Caco-2 (cell line): Measurements from ENCODE around the gene GTF2A1. TPM values are rescaled to one million over a fixed set of nuclear protein-coding genes. Genes with fewer than 3 reads are reported as not detected.

ENCODE experiments used
- BruUV-seq: library from RNA; stranded (reverse); fragments of 400-500 nt; replicated peaks from 2 replicates; lab custom pipeline; 2021; lab: Mats Ljungman, UMichigan
- CTCF ChIA-PET: fragments of 300-600 bp; sonication (Branson Sonifier 250); formaldehyde crosslinking; loops from one replicate; lab custom pipeline; 2022; ENCODE audit warnings: antibody characterized with exemption; lab: Charles Lee
- POLR2A ChIA-PET: fragments of 300-600 bp; sonication (Branson Sonifier 250); formaldehyde crosslinking; loops from one replicate; lab custom pipeline; 2022; ENCODE audit warnings: antibody characterized with exemption; lab: Charles Lee
- DNase-seq, 2 experiments: peaks; one replicate each; pipeline versions ENCODE4 v3.0.0 to v3.0.0-alpha.2; 2020 to 2022
- H3K27me3 ChIP-seq: replicated peaks from 2 replicates; pipeline ENCODE4 v1.6.0; 2011; ENCODE audit warnings: low read length; ENCODE audit not compliant: control insufficient read depth, insufficient read depth
- H3K36me3 ChIP-seq: 2 replicates; pipeline ENCODE4 v1.5.1; 2011; ENCODE audit warnings: low read length; ENCODE audit not compliant: control insufficient read depth, insufficient read depth
- H3K4me1 ChIP-seq: fragments of 250-450 bp; sonication (Bioruptor Pico); 2 replicates; pipeline ENCODE4 v1.5.1; 2020; ENCODE audit warnings: mild to moderate bottlenecking
- H3K4me3 ChIP-seq: 2 replicates; pipeline ENCODE4 v1.5.1; 2011; ENCODE audit warnings: low read depth, mild to moderate bottlenecking, control low read depth, low read length
- H3K9me3 ChIP-seq: fragments of 250-450 bp; sonication (Bioruptor Pico); 2 replicates; pipeline ENCODE4 v1.5.1; 2020; ENCODE audit warnings: mild to moderate bottlenecking, moderate library complexity
- H3K27ac Mint-ChIP-seq: one replicate; pipeline ENCODE4 v1.8.0; 2022; ENCODE audit warnings: mixed read lengths; ENCODE audit not compliant: unreplicated experiment
- H3K27me3 Mint-ChIP-seq: one replicate; pipeline ENCODE4 v1.8.0; 2022; ENCODE audit warnings: mixed read lengths; ENCODE audit not compliant: insufficient read depth, unreplicated experiment
- H3K36me3 Mint-ChIP-seq: one replicate; pipeline ENCODE4 v1.8.0; 2022; ENCODE audit warnings: mild to moderate bottlenecking, mixed read lengths; ENCODE audit not compliant: insufficient read depth, unreplicated experiment
- H3K4me1 Mint-ChIP-seq: one replicate; pipeline ENCODE4 v1.8.0; 2022; ENCODE audit warnings: low read depth, mixed read lengths; ENCODE audit not compliant: unreplicated experiment
- H3K4me3 Mint-ChIP-seq: one replicate; pipeline ENCODE4 v1.8.0; 2022; ENCODE audit warnings: mild to moderate bottlenecking, moderate library complexity, mixed read lengths; ENCODE audit not compliant: unreplicated experiment
- H3K9me3 Mint-ChIP-seq: one replicate; pipeline ENCODE4 v1.8.0; 2022; ENCODE audit warnings: mixed read lengths; ENCODE audit not compliant: unreplicated experiment
- intact Hi-C: fragments of 100-400 bp; cut with micrococcal nuclease; formaldehyde crosslinking; loops from one replicate; pipeline ENCODE4 v1.10.0; 2022; ENCODE audit not compliant: unreplicated experiment
- total RNA-seq: library from RNA; stranded (reverse); gene quantifications from 2 replicates; pipeline ENCODE4 v1.2.3, GENCODE V29; 2022
- TF ChIP-seq, protein P1 (sequence below), 2 experiments: fragments of 200-600 bp in 1 of 2; IDR thresholded peaks; 1 replicate in 1 of 2; 2 replicates in 1 of 2; pipeline versions ENCODE4 v1.5.1 to v1.8.0; 2011 to 2022; ENCODE audit warnings: antibody characterized with exemption in 1 of 2, control low read depth in 1 of 2, inconsistent platforms in 1 of 2, low read depth in 1 of 2, low read length in 1 of 2, mild to moderate bottlenecking in 1 of 2, moderate library complexity in 1 of 2; ENCODE audit not compliant: insufficient read depth in 1 of 2, severe bottlenecking in 1 of 2, unreplicated experiment in 1 of 2

Gene GTF2A1
- total RNA-seq, 1 experiment from 2014 or later, result 42.7 TPM

DNA sequence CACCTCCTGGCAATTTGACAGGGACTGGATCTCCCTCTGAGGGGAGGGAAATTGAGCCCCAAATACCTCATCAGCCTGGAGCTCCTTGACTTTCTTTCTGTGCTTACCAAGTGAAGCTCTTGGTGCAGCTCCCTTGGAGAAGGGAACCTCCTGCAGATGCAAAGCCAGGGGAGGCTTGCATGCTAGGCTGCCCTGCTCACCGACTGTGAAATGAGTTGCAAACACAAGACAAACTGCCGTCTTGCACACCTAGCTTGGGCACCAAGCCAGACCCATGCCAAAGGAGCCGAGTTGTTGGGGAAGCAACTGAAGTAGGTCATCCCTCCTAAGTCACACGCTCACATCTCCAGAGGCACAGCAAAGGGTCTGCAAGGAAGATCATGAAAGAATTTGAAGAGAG is 95.2 kb downstream of the GTF2A1 start:
- Mint-ChIP-seq H3K27ac (no peak overlapping the region), H3K9me3 (peaks cover 9% of the 10 kb centered on the region), H3K27me3 (no peaks in the 10 kb centered on the region), H3K4me1 (no peaks in the 10 kb centered on the region), H3K4me3 (no peak overlapping the region), H3K36me3 (no peaks in the 10 kb centered on the region)
- no peaks in the 10 kb centered on the region for H3K27me3 ChIP-seq
- no peaks in the 10 kb centered on the region for H3K36me3 ChIP-seq
- CTCF ChIA-PET, result no interaction called here
- no peak for DNase-seq
- BruUV-seq, result no TSS peak
- H3K9me3 ChIP-seq, result no peaks in the 10 kb centered on the region
- no peaks in the 10 kb centered on the region for H3K4me1 ChIP-seq
- TF ChIP-seq, protein P1, sequence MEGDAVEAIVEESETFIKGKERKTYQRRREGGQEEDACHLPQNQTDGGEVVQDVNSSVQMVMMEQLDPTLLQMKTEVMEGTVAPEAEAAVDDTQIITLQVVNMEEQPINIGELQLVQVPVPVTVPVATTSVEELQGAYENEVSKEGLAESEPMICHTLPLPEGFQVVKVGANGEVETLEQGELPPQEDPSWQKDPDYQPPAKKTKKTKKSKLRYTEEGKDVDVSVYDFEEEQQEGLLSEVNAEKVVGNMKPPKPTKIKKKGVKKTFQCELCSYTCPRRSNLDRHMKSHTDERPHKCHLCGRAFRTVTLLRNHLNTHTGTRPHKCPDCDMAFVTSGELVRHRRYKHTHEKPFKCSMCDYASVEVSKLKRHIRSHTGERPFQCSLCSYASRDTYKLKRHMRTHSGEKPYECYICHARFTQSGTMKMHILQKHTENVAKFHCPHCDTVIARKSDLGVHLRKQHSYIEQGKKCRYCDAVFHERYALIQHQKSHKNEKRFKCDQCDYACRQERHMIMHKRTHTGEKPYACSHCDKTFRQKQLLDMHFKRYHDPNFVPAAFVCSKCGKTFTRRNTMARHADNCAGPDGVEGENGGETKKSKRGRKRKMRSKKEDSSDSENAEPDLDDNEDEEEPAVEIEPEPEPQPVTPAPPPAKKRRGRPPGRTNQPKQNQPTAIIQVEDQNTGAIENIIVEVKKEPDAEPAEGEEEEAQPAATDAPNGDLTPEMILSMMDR (IDR thresholded peaks at IDR 0.05; ENCODE audit: insufficient read depth in 1 of 2, low read depth in 1 of 2, low read length in 1 of 2, severe bottlenecking in 1 of 2, unreplicated experiment in 1 of 2), result no peak
- POLR2A ChIA-PET, result no interaction called here
- no peak overlapping the region for H3K4me3 ChIP-seq
- intact Hi-C loops, result no loop called here

Other genes starting within 250 kb of the GTF2A1 start
- 37.1 and 43.5 TPM in 2 replicates for gene STON2, start 179.4 kb upstream of the GTF2A1 start, total RNA-seq